ENCODE measurements around the gene FAF2.

DNA sequence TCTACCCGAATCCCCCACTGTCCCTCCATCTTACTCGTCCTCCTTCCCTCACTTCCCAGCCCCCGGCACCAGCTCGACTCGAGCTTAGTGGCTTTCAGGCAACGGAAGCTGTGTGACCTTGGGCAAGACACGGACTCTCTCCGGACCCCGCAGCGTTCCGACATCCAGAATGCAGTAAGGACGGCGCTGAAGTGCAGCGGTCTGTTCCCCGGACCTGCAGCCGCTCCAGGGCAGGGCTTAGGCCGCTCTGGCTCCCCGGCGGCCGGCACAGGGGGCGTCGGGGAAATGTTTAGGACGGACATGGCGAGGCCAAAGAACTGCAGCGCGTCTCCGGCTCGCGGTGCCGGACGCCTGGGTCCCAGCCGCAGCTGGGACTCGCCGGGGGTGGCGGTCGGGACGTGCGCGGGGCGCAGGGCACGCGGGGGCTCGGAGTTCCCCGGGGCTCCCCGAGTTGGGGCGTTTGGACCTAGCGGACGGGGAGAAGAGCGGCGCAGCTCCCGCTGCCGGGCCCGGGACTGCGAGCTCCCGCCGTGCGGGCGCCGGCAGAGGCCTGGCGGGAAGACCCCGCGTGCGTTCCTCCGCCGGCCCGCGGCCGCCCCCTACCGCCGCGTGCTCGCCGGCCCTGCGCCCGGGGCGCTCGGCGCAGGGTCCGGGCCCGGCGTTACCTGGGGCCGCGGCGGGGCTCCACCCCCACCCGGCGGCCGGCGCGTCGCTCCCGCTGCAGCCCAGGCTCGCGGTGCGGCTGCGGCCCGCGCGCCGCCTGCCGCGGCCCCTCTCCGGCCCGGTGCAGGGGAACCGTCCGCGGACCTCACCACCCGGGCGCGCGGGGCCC, 94.6 kb downstream of the FAF2 start:
- TF ChIP-seq EP300 (IDR thresholded peaks at IDR 0.05; ENCODE audit: borderline replicate concordance in 1 of 2, control insufficient read depth in 1 of 2, low read depth in 2 of 2, low read length in 2 of 2) (no peak), CHD1 (IDR thresholded peaks at IDR 0.05; ENCODE audit: low read depth, low read length) (no peak)
- TF ChIP-seq, protein P1, sequence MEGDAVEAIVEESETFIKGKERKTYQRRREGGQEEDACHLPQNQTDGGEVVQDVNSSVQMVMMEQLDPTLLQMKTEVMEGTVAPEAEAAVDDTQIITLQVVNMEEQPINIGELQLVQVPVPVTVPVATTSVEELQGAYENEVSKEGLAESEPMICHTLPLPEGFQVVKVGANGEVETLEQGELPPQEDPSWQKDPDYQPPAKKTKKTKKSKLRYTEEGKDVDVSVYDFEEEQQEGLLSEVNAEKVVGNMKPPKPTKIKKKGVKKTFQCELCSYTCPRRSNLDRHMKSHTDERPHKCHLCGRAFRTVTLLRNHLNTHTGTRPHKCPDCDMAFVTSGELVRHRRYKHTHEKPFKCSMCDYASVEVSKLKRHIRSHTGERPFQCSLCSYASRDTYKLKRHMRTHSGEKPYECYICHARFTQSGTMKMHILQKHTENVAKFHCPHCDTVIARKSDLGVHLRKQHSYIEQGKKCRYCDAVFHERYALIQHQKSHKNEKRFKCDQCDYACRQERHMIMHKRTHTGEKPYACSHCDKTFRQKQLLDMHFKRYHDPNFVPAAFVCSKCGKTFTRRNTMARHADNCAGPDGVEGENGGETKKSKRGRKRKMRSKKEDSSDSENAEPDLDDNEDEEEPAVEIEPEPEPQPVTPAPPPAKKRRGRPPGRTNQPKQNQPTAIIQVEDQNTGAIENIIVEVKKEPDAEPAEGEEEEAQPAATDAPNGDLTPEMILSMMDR (IDR thresholded peaks at IDR 0.05 in 2 of 3, conservative IDR thresholded peaks at IDR 0.05 in 1 of 3; ENCODE audit: control insufficient read depth in 2 of 3, extremely low read depth in 1 of 3, insufficient read depth in 1 of 3, low read depth in 3 of 3, low read length in 3 of 3) = peak in 2 of 3 experiments; percentile 22 to 48; a peak in 3 of 6 replicates

All from GM12878 (cell line).